Measurements from ENCODE around the gene UGT2A3.

The UGT2A3 gene

GRCh38 chr4:68909385-68909784 lies 42.2 kb downstream of the UGT2A3 start:
- Histone ChIP-seq H3K36me3 (ENCODE audit: control insufficient read depth, low read depth, low read length) (no peaks in the 10 kb centered on the region), H3K27ac (ENCODE audit: low read length) (no peak overlapping the region), H3K4me1 (ENCODE audit: control insufficient read depth, low read depth, low read length) (peaks cover 35% of the 10 kb centered on the region), H3K9ac (ENCODE audit: low read length) (no peak overlapping the region), H3K9me3 (ENCODE audit: control insufficient read depth, low read depth, low read length) (no peaks in the 10 kb centered on the region), H3K4me3 (ENCODE audit: low read length) (no peak overlapping the region), H3K27me3 (ENCODE audit: control insufficient read depth, insufficient read depth, low read length) (no peaks in the 10 kb centered on the region)

DNA sequence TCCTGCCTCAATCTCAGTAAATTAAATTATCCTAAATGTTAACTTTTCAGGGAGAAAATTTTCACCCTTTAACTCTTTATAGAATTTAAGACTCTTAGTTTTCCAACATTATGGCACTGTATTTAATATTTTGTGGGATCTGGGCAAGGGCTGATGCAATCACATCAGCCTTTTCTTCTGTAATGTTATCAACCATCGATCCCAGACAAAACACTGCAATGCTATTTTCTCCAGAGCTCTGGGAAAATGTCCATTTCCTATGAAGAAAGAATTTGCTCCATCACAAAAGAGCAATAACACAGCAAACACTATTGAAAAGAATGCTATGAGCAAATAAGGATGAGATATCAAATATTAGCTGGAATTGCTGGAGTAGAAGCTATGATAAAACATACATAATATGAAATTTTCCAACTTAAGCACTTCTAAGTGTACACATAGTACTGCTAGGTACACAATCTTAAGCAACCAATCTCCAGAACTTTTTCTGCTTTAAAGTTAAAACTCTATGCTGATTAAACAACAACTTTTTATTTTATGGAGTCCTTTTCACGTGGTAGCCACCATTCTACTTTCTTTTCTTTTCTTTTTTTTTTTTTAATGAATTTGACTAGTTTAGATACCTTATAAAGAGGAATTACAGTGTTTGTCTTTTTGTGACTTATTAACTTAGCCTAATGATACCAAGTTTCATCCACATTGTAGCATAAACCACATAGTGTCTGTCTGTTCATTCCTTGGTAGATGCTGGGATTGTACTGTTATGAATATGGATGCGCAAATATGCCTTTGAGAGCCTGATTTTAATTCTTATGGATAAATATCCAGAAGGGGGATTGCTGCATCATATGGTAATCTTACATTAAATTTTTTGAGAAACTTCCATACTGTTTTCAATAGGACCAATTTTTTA lies 43.6 kb downstream of the UGT2A3 start:
- Histone ChIP-seq H3K9ac (ENCODE audit: low read length) (no peak overlapping the region), H3K27ac (ENCODE audit: low read length) (no peak overlapping the region), H3K4me1 (ENCODE audit: control insufficient read depth, low read depth, low read length) (peaks cover 41% of the 10 kb centered on the region), H3K9me3 (ENCODE audit: control insufficient read depth, low read depth, low read length) (no peaks in the 10 kb centered on the region), H3K36me3 (ENCODE audit: control insufficient read depth, low read depth, low read length) (no peaks in the 10 kb centered on the region), H3K4me3 (ENCODE audit: low read length) (no peak overlapping the region), H3K27me3 (ENCODE audit: control insufficient read depth, insufficient read depth, low read length) (no peaks in the 10 kb centered on the region)

DNA sequence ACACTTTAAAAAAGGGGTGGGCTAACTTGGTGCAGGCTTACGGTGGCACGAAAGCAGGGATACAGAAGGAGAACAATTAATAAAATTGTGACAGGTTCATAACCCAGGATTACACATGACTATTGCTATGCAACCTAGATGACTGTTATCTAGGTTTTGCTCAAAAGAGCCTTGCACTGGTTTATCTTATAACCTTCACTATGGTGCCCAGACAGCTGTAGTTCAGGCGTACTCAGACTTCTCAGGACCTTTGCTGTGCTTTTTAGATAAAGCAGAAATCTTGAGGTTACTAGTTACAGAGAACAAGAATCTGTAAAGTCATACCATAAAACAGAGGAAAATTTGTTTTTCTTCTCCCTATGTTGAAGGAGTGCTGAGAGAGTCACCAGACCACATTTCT lies 44.4 kb downstream of the UGT2A3 start:
- Histone ChIP-seq H3K9ac (ENCODE audit: low read length) (peak overlapping the region; percentile 63), H3K27me3 (ENCODE audit: control insufficient read depth, insufficient read depth, low read length) (no peaks in the 10 kb centered on the region), H3K4me1 (ENCODE audit: control insufficient read depth, low read depth, low read length) (peaks cover 37% of the 10 kb centered on the region), H3K9me3 (ENCODE audit: control insufficient read depth, low read depth, low read length) (no peaks in the 10 kb centered on the region), H3K36me3 (ENCODE audit: control insufficient read depth, low read depth, low read length) (no peaks in the 10 kb centered on the region), H3K27ac (ENCODE audit: low read length) (peak overlapping the region; percentile 79), H3K4me3 (ENCODE audit: low read length) (no peak overlapping the region)

- H3K4me1 ChIP-seq (ENCODE audit: control insufficient read depth, low read depth, low read length) = peaks cover 37% of the 10 kb centered on the region
- H3K9ac ChIP-seq (ENCODE audit: low read length) = peak overlapping the region; percentile 63
- H3K4me3 ChIP-seq (ENCODE audit: low read length) = peak overlapping the region; percentile 46
- peak overlapping the region; percentile 79 for H3K27ac ChIP-seq (ENCODE audit: low read length)
- H3K36me3 ChIP-seq (ENCODE audit: control insufficient read depth, low read depth, low read length) = no peaks in the 10 kb centered on the region
- no peaks in the 10 kb centered on the region for H3K27me3 ChIP-seq (ENCODE audit: control insufficient read depth, insufficient read depth, low read length)
- no peaks in the 10 kb centered on the region for H3K9me3 ChIP-seq (ENCODE audit: control insufficient read depth, low read depth, low read length)
Measured at GRCh38 chr4:68906780-68907137, 44.8 kb downstream of the UGT2A3 start.

- no peaks in the 10 kb centered on the region for H3K36me3 ChIP-seq (ENCODE audit: control insufficient read depth, low read depth, low read length)
- H3K4me3 ChIP-seq (ENCODE audit: low read length) = peak overlapping the region; percentile 46
- H3K4me1 ChIP-seq (ENCODE audit: control insufficient read depth, low read depth, low read length) = peaks cover 37% of the 10 kb centered on the region
- H3K9me3 ChIP-seq (ENCODE audit: control insufficient read depth, low read depth, low read length) = no peaks in the 10 kb centered on the region
- no peaks in the 10 kb centered on the region for H3K27me3 ChIP-seq (ENCODE audit: control insufficient read depth, insufficient read depth, low read length)
- peak overlapping the region; percentile 79 for H3K27ac ChIP-seq (ENCODE audit: low read length)
- H3K9ac ChIP-seq (ENCODE audit: low read length) = peak overlapping the region; percentile 63
Measured at GRCh38 chr4:68905939-68906779, 45.4 kb downstream of the UGT2A3 start.

DNA sequence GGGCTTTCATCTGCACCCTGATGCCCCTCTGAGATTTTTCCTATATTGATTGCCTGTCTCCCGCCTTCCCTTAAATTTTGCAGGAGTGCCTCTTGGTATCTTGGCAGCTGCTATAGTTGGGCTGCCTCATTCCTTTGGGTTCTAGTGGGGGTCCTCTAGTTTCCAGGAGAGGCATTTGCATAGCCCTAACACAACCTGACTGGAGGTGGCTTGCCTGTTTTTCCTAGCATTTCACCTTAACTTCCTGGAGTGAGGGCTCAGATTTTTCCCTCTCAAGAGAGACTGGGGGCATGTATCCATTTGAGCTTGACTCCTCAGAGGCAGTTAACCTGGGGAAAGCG lies 46.0 kb downstream of the UGT2A3 start:
- Histone ChIP-seq H3K27ac (ENCODE audit: low read length) (peak overlapping the region; percentile 79), H3K27me3 (ENCODE audit: control insufficient read depth, insufficient read depth, low read length) (no peaks in the 10 kb centered on the region), H3K4me1 (ENCODE audit: control insufficient read depth, low read depth, low read length) (peaks cover 37% of the 10 kb centered on the region), H3K9me3 (ENCODE audit: control insufficient read depth, low read depth, low read length) (no peaks in the 10 kb centered on the region), H3K4me3 (ENCODE audit: low read length) (peak overlapping the region; percentile 46), H3K9ac (ENCODE audit: low read length) (peak overlapping the region; percentile 63), H3K36me3 (ENCODE audit: control insufficient read depth, low read depth, low read length) (no peaks in the 10 kb centered on the region)

DNA sequence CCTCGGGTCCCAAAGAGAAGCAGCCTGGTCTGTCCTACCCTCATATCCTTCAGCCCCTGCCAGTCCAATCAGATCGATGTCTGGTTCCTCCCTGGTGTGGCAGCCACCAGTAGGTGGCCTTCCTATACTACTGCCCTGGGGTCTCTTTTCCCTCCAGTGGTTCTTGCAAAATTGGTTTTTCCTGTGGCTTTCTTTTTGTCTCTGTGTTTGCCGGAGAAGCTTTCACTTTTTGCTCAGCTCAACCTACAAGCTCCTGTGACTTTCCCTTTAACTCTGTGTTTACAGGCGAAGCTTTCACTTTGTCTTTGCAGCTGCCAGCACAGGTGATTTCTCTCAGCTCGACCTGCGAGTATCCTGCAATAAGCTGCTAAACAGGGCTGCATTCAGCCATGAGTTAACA lies 46.8 kb downstream of the UGT2A3 start:
- Histone ChIP-seq H3K9me3 (ENCODE audit: control insufficient read depth, low read depth, low read length) (no peaks in the 10 kb centered on the region), H3K27ac (ENCODE audit: low read length) (peak overlapping the region; percentile 79), H3K27me3 (ENCODE audit: control insufficient read depth, insufficient read depth, low read length) (no peaks in the 10 kb centered on the region), H3K9ac (ENCODE audit: low read length) (peak overlapping the region; percentile 63), H3K4me3 (ENCODE audit: low read length) (peak overlapping the region; percentile 46), H3K4me1 (ENCODE audit: control insufficient read depth, low read depth, low read length) (peaks cover 37% of the 10 kb centered on the region), H3K36me3 (ENCODE audit: control insufficient read depth, low read depth, low read length) (no peaks in the 10 kb centered on the region)

- Histone ChIP-seq H3K27me3 (ENCODE audit: control insufficient read depth, insufficient read depth, low read length) (no peaks in the 10 kb centered on the region), H3K27ac (ENCODE audit: low read length) (no peak overlapping the region), H3K9ac (ENCODE audit: low read length) (no peak overlapping the region), H3K4me3 (ENCODE audit: low read length) (no peak overlapping the region), H3K9me3 (ENCODE audit: control insufficient read depth, low read depth, low read length) (no peaks in the 10 kb centered on the region), H3K4me1 (ENCODE audit: control insufficient read depth, low read depth, low read length) (no peaks in the 10 kb centered on the region), H3K36me3 (ENCODE audit: control insufficient read depth, low read depth, low read length) (no peaks in the 10 kb centered on the region)
Measured at GRCh38 chr4:68896749-68897148, 54.9 kb downstream of the UGT2A3 start.

DNA sequence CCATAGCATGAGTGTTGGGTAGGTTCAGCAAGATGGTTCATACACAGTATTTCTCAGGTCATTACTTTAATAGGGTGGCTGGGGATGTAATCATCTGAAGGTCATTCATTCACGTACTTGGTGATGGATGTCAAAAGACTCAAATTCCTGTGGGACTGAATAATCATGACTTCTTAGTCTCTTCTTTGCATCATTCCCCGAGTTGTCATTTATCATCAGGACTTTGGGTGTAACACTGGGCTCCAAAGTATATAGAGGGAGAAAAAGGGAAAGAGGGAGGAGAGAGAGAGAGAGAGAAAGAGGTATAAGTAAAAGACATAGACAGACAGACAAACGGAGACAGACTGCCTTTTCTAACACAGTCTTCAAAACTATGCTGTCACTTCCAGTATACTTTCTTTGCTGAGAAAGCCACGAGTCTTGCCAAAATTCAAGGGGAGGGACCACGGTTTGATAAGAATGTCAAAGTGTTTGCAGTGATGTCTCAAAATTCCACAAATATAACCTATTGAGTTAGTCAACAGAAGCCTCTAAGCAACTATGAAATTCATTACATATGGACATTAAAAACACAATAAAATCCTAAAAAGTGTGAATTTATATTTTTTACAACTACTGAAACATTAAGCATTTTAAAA lies 55.9 kb downstream of the UGT2A3 start:
- no peaks in the 10 kb centered on the region for H3K27me3 ChIP-seq (ENCODE audit: control insufficient read depth, insufficient read depth, low read length)
- H3K9ac ChIP-seq (ENCODE audit: low read length) = no peak overlapping the region
- H3K36me3 ChIP-seq (ENCODE audit: control insufficient read depth, low read depth, low read length) = no peaks in the 10 kb centered on the region
- H3K27ac ChIP-seq (ENCODE audit: low read length) = no peak overlapping the region
- no peaks in the 10 kb centered on the region for H3K4me1 ChIP-seq (ENCODE audit: control insufficient read depth, low read depth, low read length)
- H3K9me3 ChIP-seq (ENCODE audit: control insufficient read depth, low read depth, low read length) = no peaks in the 10 kb centered on the region
- H3K4me3 ChIP-seq (ENCODE audit: low read length) = no peak overlapping the region

GRCh38 chr4:68892861-68893260 lies 58.7 kb downstream of the UGT2A3 start:
- Histone ChIP-seq H3K4me1 (ENCODE audit: control insufficient read depth, low read depth, low read length) (no peaks in the 10 kb centered on the region), H3K9me3 (ENCODE audit: control insufficient read depth, low read depth, low read length) (no peaks in the 10 kb centered on the region), H3K27me3 (ENCODE audit: control insufficient read depth, insufficient read depth, low read length) (no peaks in the 10 kb centered on the region), H3K9ac (ENCODE audit: low read length) (no peak overlapping the region), H3K36me3 (ENCODE audit: control insufficient read depth, low read depth, low read length) (no peaks in the 10 kb centered on the region), H3K27ac (ENCODE audit: low read length) (no peak overlapping the region), H3K4me3 (ENCODE audit: low read length) (no peak overlapping the region)

DNA sequence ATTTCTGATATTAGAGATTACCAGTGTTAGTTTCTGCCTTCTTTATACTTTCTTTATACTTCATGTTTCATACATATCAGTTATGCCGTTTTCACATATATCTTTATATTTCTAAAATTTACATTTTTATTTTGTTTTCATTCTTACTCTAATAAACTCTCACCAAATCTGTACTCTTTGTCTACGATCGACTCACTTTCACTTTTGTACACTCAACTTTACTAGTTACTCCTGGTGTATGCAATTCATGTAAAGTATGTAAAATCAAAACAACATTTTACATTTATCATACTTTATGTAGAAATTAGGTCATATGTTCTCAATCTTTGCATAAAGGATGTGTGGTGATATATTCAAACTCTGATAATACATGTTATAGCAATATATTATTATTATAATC lies 59.9 kb downstream of the UGT2A3 start:
- H3K9ac ChIP-seq (ENCODE audit: low read length) = no peak overlapping the region

More for the DNA sequence above, 59.9 kb downstream of the UGT2A3 start:
- Histone ChIP-seq H3K27me3 (ENCODE audit: control insufficient read depth, insufficient read depth, low read length) (no peaks in the 10 kb centered on the region), H3K27ac (ENCODE audit: low read length) (no peak overlapping the region), H3K36me3 (ENCODE audit: control insufficient read depth, low read depth, low read length) (no peaks in the 10 kb centered on the region), H3K9me3 (ENCODE audit: control insufficient read depth, low read depth, low read length) (no peaks in the 10 kb centered on the region), H3K4me3 (ENCODE audit: low read length) (no peak overlapping the region), H3K4me1 (ENCODE audit: control insufficient read depth, low read depth, low read length) (no peaks in the 10 kb centered on the region)
